ENCODE measurements around the gene SCD.

SCD gene

GRCh38 chr10:100395626-100396025 is 48.6 kb downstream of the SCD start:
- no peak for DNase-seq (ENCODE audit: low read depth in 2 of 2, low spot score in 1 of 2)

- DNase-seq (ENCODE audit: low read depth in 2 of 2, low spot score in 1 of 2), result no peak
Measured at GRCh38 chr10:100396605-100397004, 49.6 kb downstream of the SCD start.

- DNase-seq (ENCODE audit: low read depth in 2 of 2, low spot score in 1 of 2), result no peak
Measured at GRCh38 chr10:100401631-100402328, 54.7 kb downstream of the SCD start.

DNA sequence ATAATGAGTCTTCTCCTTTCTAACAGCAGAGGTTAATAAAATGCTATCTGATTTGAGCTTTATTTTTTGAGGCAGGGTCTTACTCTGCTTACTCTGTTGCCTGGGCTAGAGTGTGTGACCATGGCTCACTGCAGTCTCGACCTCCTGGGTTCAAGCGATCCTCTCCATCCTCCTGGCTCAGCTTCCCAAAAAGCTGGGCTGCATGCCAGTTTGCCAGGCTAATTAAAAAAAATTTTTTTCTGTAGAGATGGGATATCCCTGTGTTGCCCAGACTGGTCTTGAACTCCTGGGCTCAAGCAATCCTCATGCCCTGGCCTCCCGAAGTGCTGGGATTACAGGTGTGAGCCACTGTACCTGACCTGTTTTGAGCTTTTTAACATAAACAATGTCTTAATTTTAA is 56.7 kb downstream of the SCD start:
- no peak for DNase-seq (ENCODE audit: low read depth in 2 of 2, low spot score in 1 of 2)

GRCh38 chr10:100413173-100413572 is 66.1 kb downstream of the SCD start:
- DNase-seq (ENCODE audit: low read depth in 2 of 2, low spot score in 1 of 2), result no peak
